OCI-M2 (cell line): ENCODE results near the gene SMOC2.
"Not testable (repeated sequence)": the region's sequence is repeated elsewhere in the genome, so short reads cannot be mapped to it uniquely, and the experiment has no call there.

Experiments used
- DNase-seq: peaks from one replicate; lab custom pipeline; 2025; ENCODE audit not compliant: unreplicated experiment; lab: John Stamatoyannopoulos, UW

Gene SMOC2

GRCh38 chr6:168699631-168700295 is 258.8 kb downstream of the SMOC2 start:
- DNase-seq, result no peak

GRCh38 chr6:168700880-168701279 is 259.9 kb downstream of the SMOC2 start:
- no peak for DNase-seq

GRCh38 chr6:168703990-168704389 is 263.0 kb downstream of the SMOC2 start:
- no peak for DNase-seq

GRCh38 chr6:168704678-168705077 is 263.7 kb downstream of the SMOC2 start:
- DNase-seq, result no peak

GRCh38 chr6:168705271-168705670 is 264.3 kb downstream of the SMOC2 start:
- DNase-seq, result not testable (repeated sequence)

GRCh38 chr6:168706471-168707177 is 265.6 kb downstream of the SMOC2 start:
- DNase-seq, result no peak

GRCh38 chr6:168708526-168708925 is 267.5 kb downstream of the SMOC2 start:
- DNase-seq, result no peak

GRCh38 chr6:168708984-168709383 is 268.0 kb downstream of the SMOC2 start:
- no peak for DNase-seq

GRCh38 chr6:168709390-168709789 is 268.4 kb downstream of the SMOC2 start:
- no peak for DNase-seq

- DNase-seq, result no peak
These were observed 269.0 kb downstream of the SMOC2 start for GRCh38 chr6:168709991-168710390.

GRCh38 chr6:168711049-168711640 is 270.2 kb downstream of the SMOC2 start:
- DNase-seq, result no peak

- DNase-seq, result no peak
These were observed 270.8 kb downstream of the SMOC2 start for GRCh38 chr6:168711666-168712300.

GRCh38 chr6:168712993-168713392 is 272.0 kb downstream of the SMOC2 start:
- no peak for DNase-seq

GRCh38 chr6:168713839-168714238 is 272.9 kb downstream of the SMOC2 start:
- no peak for DNase-seq

GRCh38 chr6:168714547-168715260 is 273.7 kb downstream of the SMOC2 start:
- DNase-seq, result no peak

- no peak for DNase-seq
These were observed 274.9 kb downstream of the SMOC2 start for GRCh38 chr6:168715643-168716481.

- DNase-seq, result no peak
These were observed 275.6 kb downstream of the SMOC2 start for GRCh38 chr6:168716581-168716980.

GRCh38 chr6:168717491-168717890 is 276.5 kb downstream of the SMOC2 start:
- DNase-seq, result no peak
